Measurements from ENCODE around the gene CDK5RAP3. TPM values are rescaled to one million over a fixed set of nuclear protein-coding genes. Genes with fewer than 3 reads are reported as not detected.

The CDK5RAP3 gene
- total and polyA plus RNA-seq, 2 of the 13 experiments (the other 11 are each of a cell fraction or from before 2014, with no cell fraction given): 128 to 154 TPM

- no peak for DNase-seq (ENCODE audit: low spot score)
- no peak overlapping the region for H2AFZ ChIP-seq (ENCODE audit: low read length)
- no peak for FAIRE-seq
- no peak for ATAC-seq
- no TSS peak for BruUV-seq (replicated peaks)
- intact Hi-C loops (cut with micrococcal nuclease; ENCODE audit: unreplicated experiment): no loop called here
- H3K9me3 ChIP-seq (ENCODE audit: low read length): no peaks in the 10 kb centered on the region
- POLR2A ChIA-PET: interaction anchor here (1.3 kb wide), 1 partner anchor 41 kb away, joined by 4 read pairs; the partner anchor contains the start of gene PNPO
- TF ChIP-seq HOXA5 (CRISPR knock-in tag; IDR thresholded peaks at IDR 0.05): no peak
- no peak for TF ChIP-seq HES4 (CRISPR knock-in tag; IDR thresholded peaks at IDR 0.05; ENCODE audit: borderline replicate concordance)
- TF ChIP-seq SNAI1 (CRISPR knock-in tag; IDR thresholded peaks at IDR 0.05; ENCODE audit: borderline replicate concordance): no peak
- no peak for TF ChIP-seq MLXIP (CRISPR knock-in tag; IDR thresholded peaks at IDR 0.05; ENCODE audit: borderline replicate concordance)
- TF ChIP-seq ELF4 (CRISPR knock-in tag; IDR thresholded peaks at IDR 0.05; ENCODE audit: borderline replicate concordance): no peak
- no peak for TF ChIP-seq SOX6 (IDR thresholded peaks at IDR 0.05)
- TF ChIP-seq SOX6 (CRISPR knock-in tag; IDR thresholded peaks at IDR 0.05): no peak
- no peak for TF ChIP-seq ZNF569 (CRISPR knock-in tag; IDR thresholded peaks at IDR 0.05; ENCODE audit: borderline replicate concordance)
- no peak for TF ChIP-seq ADNP (CRISPR knock-in tag; IDR thresholded peaks at IDR 0.05)
- TF ChIP-seq NCOR1 (IDR thresholded peaks at IDR 0.05; ENCODE audit: borderline replicate concordance, low read length): no peak
- TF ChIP-seq BCL3 (CRISPR knock-in tag; IDR thresholded peaks at IDR 0.05): no peak
- no peak for TF ChIP-seq PLSCR1 (CRISPR knock-in tag; IDR thresholded peaks at IDR 0.05; ENCODE audit: borderline replicate concordance)
- TF ChIP-seq NFE2 (CRISPR knock-in tag; IDR thresholded peaks at IDR 0.05): no peak
- TF ChIP-seq PCBP2 (optimal IDR thresholded peaks at IDR 0.05; ENCODE audit: low read depth, low read length, poor library complexity, severe bottlenecking): no peak
- no peak for TF ChIP-seq MLX (CRISPR knock-in tag; IDR thresholded peaks at IDR 0.05)
- no peaks in the 10 kb centered on the region for H3K27me3 ChIP-seq (ENCODE audit: control insufficient read depth in 1 of 2, insufficient read depth in 2 of 2, low read length in 2 of 2)
- H3K4me1 ChIP-seq (ENCODE audit: insufficient read depth, low read length): peaks cover 3% of the 10 kb centered on the region; the same call in 1 of the 2 replicates
- 95% methylated on average over 13 of the region's 14 CpGs for WGBS (ENCODE audit: low lambda C conversion rate)
- in situ Hi-C loops (cut with HindIII; ENCODE audit: extremely low pct_ligation_motif_present, low pct_unique_long_range_greater_than_20kb): no loop called here
- H3K4me2 ChIP-seq (ENCODE audit: low read depth, low read length): no peak overlapping the region
- CTCF ChIA-PET (ENCODE audit: low intra/inter-chr PET ratio, low total read pairs): no interaction called here
- H4K20me1 ChIP-seq (ENCODE audit: insufficient read depth, low read length): peaks cover 5% of the 10 kb centered on the region; the same call in 1 of the 2 replicates
- H3K9ac ChIP-seq (ENCODE audit: insufficient read depth, low read depth, low read length): no peak overlapping the region
- H3K27ac ChIP-seq (ENCODE audit: extremely low read length, insufficient read depth, low read length): no peak overlapping the region
- no peaks in the 10 kb centered on the region for H3K79me2 ChIP-seq (ENCODE audit: insufficient read depth, low read length)
- no peak overlapping the region for H3K4me3 ChIP-seq (replicated peaks in 1 of 3; ENCODE audit: insufficient read depth in 1 of 3, low read depth in 2 of 3, low read length in 3 of 3)
- peaks cover 30 to 61% of the 10 kb centered on the region in 2 experiments for H3K36me3 ChIP-seq (replicated peaks in 1 of 2; ENCODE audit: control insufficient read depth in 1 of 2, insufficient read depth in 2 of 2, low read length in 2 of 2)
Measured at GRCh38 chr17:47982091-47982617, 11.2 kb downstream of the CDK5RAP3 start.
